ENCODE data around the gene HNRNPAB. TPM values are rescaled to one million over a fixed set of nuclear protein-coding genes. Genes with fewer than 3 reads are reported as not detected.

Gene HNRNPAB
- total RNA-seq: 10 to 100 TPM; 66.2 to 71.0 TPM
- 63.1 TPM for polyA plus RNA-seq (ENCODE audit: insufficient read depth, low read depth, low replicate concordance)
- long read RNA-seq, donor 1, transcript HNRNPAB-202 (8 exons, 1,796 nt): major isoform, 10 of 96 reads
- long read RNA-seq, donor 1, transcript HNRNPAB-203 (2 exons, 578 nt): minor isoform, 6 of 96 reads
- long read RNA-seq, donor 1, partial matches to known transcripts: 70 of 96 reads
- long read RNA-seq, donor 1, other reads (novel, unspliced or antisense): 5 of 96 reads
- long read RNA-seq, donor 2, transcript HNRNPAB-201 (7 exons, 1,602 nt): minor isoform, 5 of 41 reads
- long read RNA-seq, donor 2, transcript HNRNPAB-204 (7 exons, 1,785 nt): minor isoform, 5 of 41 reads
- long read RNA-seq, donor 2, transcript HNRNPAB-202 (8 exons, 1,796 nt): major isoform, 6 of 41 reads
- long read RNA-seq, donor 2, partial matches to known transcripts: 23 of 41 reads
- long read RNA-seq, donor 2, other reads (novel, unspliced or antisense): 0 of 41 reads

DNA sequence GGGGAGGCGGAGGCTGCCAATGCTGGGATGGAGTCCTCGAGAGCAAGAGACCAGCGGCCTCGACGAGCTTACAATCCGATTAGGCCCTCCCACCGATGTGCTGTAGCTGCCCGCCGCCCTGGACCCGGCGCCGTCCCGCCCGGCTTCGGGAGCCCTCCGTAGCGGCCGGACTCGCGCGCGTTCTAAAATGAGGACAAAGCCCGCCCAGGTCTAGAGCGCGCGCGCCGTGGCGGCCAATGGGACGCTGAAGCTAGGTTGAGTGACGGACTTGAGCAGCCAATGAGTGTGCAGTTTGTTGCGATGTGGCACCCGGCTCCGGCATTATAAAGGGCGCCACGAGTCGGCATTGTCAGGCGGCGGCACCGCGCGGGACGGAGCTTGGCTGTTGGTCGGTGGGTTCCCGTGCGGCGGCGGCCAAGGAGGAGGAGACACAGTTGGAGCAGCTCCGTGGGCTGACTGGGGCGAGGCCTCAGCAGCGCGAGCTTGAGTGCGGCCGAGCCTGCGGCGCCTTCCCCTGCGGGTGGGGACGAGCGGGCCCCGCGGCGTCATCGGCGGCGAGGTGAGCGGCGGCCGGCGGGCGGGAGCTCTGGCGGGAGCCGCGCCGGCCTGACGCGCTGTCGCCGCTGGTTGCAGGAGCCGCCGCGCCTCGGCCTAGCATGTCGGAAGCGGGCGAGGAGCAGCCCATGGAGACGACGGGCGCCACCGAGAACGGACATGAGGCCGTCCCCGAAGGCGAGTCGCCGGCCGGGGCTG is at the start of gene HNRNPAB:
TSS of gene HNRNPAB (plus strand) at position 352 of the 753 bp plus-strand sequence. CDS start at position 657, 305 bp downstream.
- Histone ChIP-seq H3K9me3 (no peaks in the 10 kb centered on the region), H3K36me3 (ENCODE audit: low read depth, missing control alignments) (no peaks in the 10 kb centered on the region), H3K27me3 (no peaks in the 10 kb centered on the region), H3K27ac (peak within 1 kb of the TSS; percentile 55 to 91), H3K4me1 (peaks cover 24% of the 10 kb centered on the region), H3K4me3 (peak within 1 kb of the TSS; percentile 75 to 98)
- intact Hi-C loops (cut with DNase I; ENCODE audit: low total_unique reads): no loop called here
- 0% methylated on average over 59 of the region's 96 CpGs; no CpG with 5 or more reads in 1 of the 2 donors for WGBS, 2 donors
- TF ChIP-seq POLR2A (IDR thresholded peaks at IDR 0.05): peak; percentile 85
- TF ChIP-seq, protein P1, sequence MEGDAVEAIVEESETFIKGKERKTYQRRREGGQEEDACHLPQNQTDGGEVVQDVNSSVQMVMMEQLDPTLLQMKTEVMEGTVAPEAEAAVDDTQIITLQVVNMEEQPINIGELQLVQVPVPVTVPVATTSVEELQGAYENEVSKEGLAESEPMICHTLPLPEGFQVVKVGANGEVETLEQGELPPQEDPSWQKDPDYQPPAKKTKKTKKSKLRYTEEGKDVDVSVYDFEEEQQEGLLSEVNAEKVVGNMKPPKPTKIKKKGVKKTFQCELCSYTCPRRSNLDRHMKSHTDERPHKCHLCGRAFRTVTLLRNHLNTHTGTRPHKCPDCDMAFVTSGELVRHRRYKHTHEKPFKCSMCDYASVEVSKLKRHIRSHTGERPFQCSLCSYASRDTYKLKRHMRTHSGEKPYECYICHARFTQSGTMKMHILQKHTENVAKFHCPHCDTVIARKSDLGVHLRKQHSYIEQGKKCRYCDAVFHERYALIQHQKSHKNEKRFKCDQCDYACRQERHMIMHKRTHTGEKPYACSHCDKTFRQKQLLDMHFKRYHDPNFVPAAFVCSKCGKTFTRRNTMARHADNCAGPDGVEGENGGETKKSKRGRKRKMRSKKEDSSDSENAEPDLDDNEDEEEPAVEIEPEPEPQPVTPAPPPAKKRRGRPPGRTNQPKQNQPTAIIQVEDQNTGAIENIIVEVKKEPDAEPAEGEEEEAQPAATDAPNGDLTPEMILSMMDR (IDR thresholded peaks at IDR 0.05): no peak
- DNase-seq: peak; percentile 97

DNA sequence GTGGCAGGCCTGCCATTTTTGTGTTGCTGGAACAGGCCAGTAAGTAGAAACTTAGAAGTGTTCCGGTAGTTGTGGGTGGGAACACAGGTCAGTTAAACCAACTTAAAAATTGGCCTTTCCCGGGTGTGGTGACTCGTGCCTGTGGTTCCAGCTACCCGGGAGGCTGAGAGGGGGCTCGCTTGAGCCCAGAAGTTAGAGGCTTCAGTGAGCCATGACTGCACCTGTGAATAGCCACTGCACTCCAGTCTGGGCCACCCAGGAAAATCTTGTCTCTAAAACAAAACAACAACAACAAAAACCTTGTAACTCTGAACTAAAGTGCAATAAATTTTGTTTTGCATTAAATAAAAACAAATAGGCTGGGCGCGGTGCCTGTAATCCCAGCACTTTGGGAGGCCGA is 49.3 kb upstream of the HNRNPAB start:
- H3K9me3 ChIP-seq: no peaks in the 10 kb centered on the region
- intact Hi-C loops (cut with DNase I; ENCODE audit: low total_unique reads): no loop called here
- no peaks in the 10 kb centered on the region for H3K27me3 ChIP-seq
- TF ChIP-seq POLR2A (IDR thresholded peaks at IDR 0.05): no peak
- TF ChIP-seq, protein P1 (IDR thresholded peaks at IDR 0.05): no peak
- H3K36me3 ChIP-seq (ENCODE audit: low read depth, missing control alignments): no peaks in the 10 kb centered on the region
- H3K4me1 ChIP-seq: peaks cover 11% of the 10 kb centered on the region
- no peak for DNase-seq
- H3K27ac ChIP-seq: no peak overlapping the region
- H3K4me3 ChIP-seq: peak overlapping the region in 1 of 2 donors; percentile 81
- 45 to 65% methylated on average over 8 of the region's 8 CpGs for WGBS, 2 donors

DNA sequence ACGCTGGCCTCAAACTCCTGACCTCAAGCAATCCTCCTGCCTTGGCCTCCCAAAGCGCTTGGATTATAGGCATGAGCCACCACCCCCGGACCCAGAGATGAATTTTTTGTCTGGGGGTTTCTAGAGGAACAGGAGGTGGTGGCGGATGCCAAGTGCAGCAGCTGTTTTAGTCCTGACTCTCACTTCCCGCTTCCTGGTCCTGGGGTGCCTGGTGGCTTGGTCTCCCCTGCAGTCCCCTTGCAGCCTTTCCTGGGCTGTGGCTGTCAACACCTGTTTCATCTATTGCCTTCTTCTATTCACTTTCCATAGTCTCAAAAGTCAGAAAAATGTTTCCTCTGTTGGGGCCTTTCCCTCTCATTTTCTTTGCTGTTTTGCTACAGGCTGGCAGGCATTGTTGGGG is 44.2 kb upstream of the HNRNPAB start:
- Histone ChIP-seq H3K9me3 (no peaks in the 10 kb centered on the region), H3K27ac (no peak overlapping the region), H3K4me1 (peaks cover 7% of the 10 kb centered on the region), H3K4me3 (no peak overlapping the region), H3K36me3 (ENCODE audit: low read depth, missing control alignments) (no peaks in the 10 kb centered on the region), H3K27me3 (no peaks in the 10 kb centered on the region)
- no peak for DNase-seq
- 79 to 91% methylated on average over 4 to 5 of the region's 5 CpGs for WGBS, 2 donors
- TF ChIP-seq POLR2A (IDR thresholded peaks at IDR 0.05): no peak
- TF ChIP-seq, protein P1 (IDR thresholded peaks at IDR 0.05): no peak
- intact Hi-C loops (cut with DNase I; ENCODE audit: low total_unique reads): loop anchor here (5.0 kb wide), 1 partner anchor 83 kb away; no protein-coding TSS in a partner anchor

GRCh38 chr5:178162481-178162880 is 41.9 kb upstream of the HNRNPAB start:
- Histone ChIP-seq H3K9me3 (no peaks in the 10 kb centered on the region), H3K4me1 (peaks cover 7% of the 10 kb centered on the region), H3K27me3 (no peaks in the 10 kb centered on the region), H3K36me3 (ENCODE audit: low read depth, missing control alignments) (no peaks in the 10 kb centered on the region), H3K4me3 (no peak overlapping the region), H3K27ac (no peak overlapping the region)
- 85 to 87% methylated on average over 9 of the region's 9 CpGs for WGBS, 2 donors
- TF ChIP-seq POLR2A (IDR thresholded peaks at IDR 0.05): no peak
- TF ChIP-seq, protein P1 (IDR thresholded peaks at IDR 0.05): no peak
- intact Hi-C loops (cut with DNase I; ENCODE audit: low total_unique reads): loop anchor here (5.0 kb wide), 1 partner anchor 85 kb away; no protein-coding TSS in a partner anchor
- DNase-seq: no peak

Data from testis (tissue), 5 donors.